IPS DF 6.9 (cell line): ENCODE measurements around the gene CD14.
"Not testable (repeated sequence)": the region's sequence is repeated elsewhere in the genome, so short reads cannot be mapped to it uniquely, and the experiment has no call there.

Experiments
- DNase-seq: peaks from one replicate; pipeline ENCODE4 v3.0.0-alpha.2; 2013; ENCODE audit warnings: low read depth, low spot score
- H3K27ac ChIP-seq: one replicate; pipeline ENCODE4 v1.5.1; 2013; ENCODE audit warnings: low read length, control low read depth
- H3K27me3 ChIP-seq: 2 replicates; pipeline ENCODE4 v1.6.1; 2013; ENCODE audit warnings: mild to moderate bottlenecking, low read length; ENCODE audit not compliant: control insufficient read depth, insufficient read depth
- H3K36me3 ChIP-seq: 2 replicates; pipeline ENCODE4 v1.6.1; 2013; ENCODE audit warnings: low read length; ENCODE audit not compliant: control insufficient read depth, insufficient read depth
- H3K4me1 ChIP-seq: 2 replicates; pipeline ENCODE4 v1.6.1; 2013; ENCODE audit warnings: low read length; ENCODE audit not compliant: control insufficient read depth, insufficient read depth
- H3K4me3 ChIP-seq: 2 replicates; pipeline ENCODE4 v1.5.1; 2013; ENCODE audit warnings: mild to moderate bottlenecking, low read length
- H3K9me3 ChIP-seq: 2 replicates; pipeline ENCODE4 v1.6.1; 2013; ENCODE audit warnings: low read length, inconsistent platforms; ENCODE audit not compliant: control insufficient read depth, insufficient read depth
- WGBS: extraction: QIAGEN DNeasy Blood & Tissue Kit; methylation state at CpG from one replicate; pipeline ENCODE4 v1.1.7; 2013; ENCODE audit warnings: mixed read lengths, missing lambda C conversion rate; ENCODE audit not compliant: insufficient read length, insufficient coverage; 5-methylcytosine and 5-hydroxymethylcytosine counted together

Gene CD14

GRCh38 chr5:140633021-140633471, at the start of gene CD14:
Gene CD14, minus strand, starts transcription at chr5:140633175. Its CDS starts 104 bp downstream, at chr5:140633071.
- WGBS = no CpG with 5 or more reads among the region's 16 CpGs

GRCh38 chr5:140678993-140679392, 46.0 kb upstream of the CD14 start:
- peaks cover 25% of the 10 kb centered on the region for H3K36me3 ChIP-seq
- no CpG with 5 or more reads among the region's 7 CpGs for WGBS
- DNase-seq = no peak

More at GRCh38 chr5:140633021-140633471, at the start of gene CD14:
- Histone ChIP-seq H3K27me3 (peaks cover 29% of the 10 kb centered on the region), H3K4me3 (peak within 1 kb of the TSS; percentile 29; the same call in 1 of the 2 replicates), H3K4me1 (no peaks in the 10 kb centered on the region), H3K27ac (no peak within 1 kb of the TSS), H3K9me3 (no peaks in the 10 kb centered on the region), H3K36me3 (no peaks in the 10 kb centered on the region)
- no peak for DNase-seq

GRCh38 chr5:140677947-140678346, 45.0 kb upstream of the CD14 start:
- H3K27ac ChIP-seq = no peak overlapping the region
- H3K4me3 ChIP-seq = no peak overlapping the region
- H3K4me1 ChIP-seq = no peaks in the 10 kb centered on the region
- no peaks in the 10 kb centered on the region for H3K27me3 ChIP-seq
- peaks cover 27% of the 10 kb centered on the region for H3K36me3 ChIP-seq
- H3K9me3 ChIP-seq = no peaks in the 10 kb centered on the region
- no peak for DNase-seq
- WGBS = no CpG with 5 or more reads among the region's 3 CpGs

More at GRCh38 chr5:140678993-140679392, 46.0 kb upstream of the CD14 start:
- H3K4me1 ChIP-seq = no peaks in the 10 kb centered on the region
- H3K9me3 ChIP-seq = no peaks in the 10 kb centered on the region
- no peak overlapping the region for H3K27ac ChIP-seq
- H3K4me3 ChIP-seq = no peak overlapping the region
- H3K27me3 ChIP-seq = no peaks in the 10 kb centered on the region

- no peaks in the 10 kb centered on the region for H3K27me3 ChIP-seq
- H3K36me3 ChIP-seq = peaks cover 23% of the 10 kb centered on the region
- H3K27ac ChIP-seq = no peak overlapping the region
- no peaks in the 10 kb centered on the region for H3K4me1 ChIP-seq
- WGBS = no CpG with 5 or more reads among the region's 4 CpGs
- no peaks in the 10 kb centered on the region for H3K9me3 ChIP-seq
- no peak overlapping the region for H3K4me3 ChIP-seq
- no peak for DNase-seq
Observed at GRCh38 chr5:140674629-140675028, 41.7 kb upstream of the CD14 start.

GRCh38 chr5:140674211-140674610, 41.2 kb upstream of the CD14 start:
- H3K36me3 ChIP-seq = peaks cover 27% of the 10 kb centered on the region
- no peak overlapping the region for H3K27ac ChIP-seq
- WGBS = no CpG with 5 or more reads among the region's 2 CpGs
- no peak overlapping the region for H3K4me3 ChIP-seq
- no peak for DNase-seq
- H3K4me1 ChIP-seq = no peaks in the 10 kb centered on the region
- H3K27me3 ChIP-seq = no peaks in the 10 kb centered on the region
- no peaks in the 10 kb centered on the region for H3K9me3 ChIP-seq

- Histone ChIP-seq H3K4me1 (no peaks in the 10 kb centered on the region), H3K36me3 (peaks cover 35% of the 10 kb centered on the region)
- WGBS = no CpG with 5 or more reads among the region's 45 CpGs
Observed at GRCh38 chr5:140673187-140673976, 40.4 kb upstream of the CD14 start, which contains the start of gene DND1. Gene DND1, minus strand, starts transcription at chr5:140673576. Its CDS starts 34 bp downstream, at chr5:140673542.

GRCh38 chr5:140672455-140673186, 39.6 kb upstream of the CD14 start:
- peaks cover 36% of the 10 kb centered on the region for H3K36me3 ChIP-seq
- H3K9me3 ChIP-seq = no peaks in the 10 kb centered on the region
- DNase-seq = no peak
- WGBS = no CpG with 5 or more reads among the region's 70 CpGs
- no peaks in the 10 kb centered on the region for H3K27me3 ChIP-seq
- no peak overlapping the region for H3K27ac ChIP-seq
- no peaks in the 10 kb centered on the region for H3K4me1 ChIP-seq
- no peak overlapping the region for H3K4me3 ChIP-seq

More at GRCh38 chr5:140673187-140673976, 40.4 kb upstream of the CD14 start, which contains the start of gene DND1:
- no peak within 1 kb of the TSS for H3K4me3 ChIP-seq
- no peaks in the 10 kb centered on the region for H3K9me3 ChIP-seq
- no peaks in the 10 kb centered on the region for H3K27me3 ChIP-seq
- no peak within 1 kb of the TSS for H3K27ac ChIP-seq
- DNase-seq = no peak

- H3K27ac ChIP-seq = no peak overlapping the region
- H3K27me3 ChIP-seq = no peaks in the 10 kb centered on the region
- H3K9me3 ChIP-seq = no peaks in the 10 kb centered on the region
- no peaks in the 10 kb centered on the region for H3K4me1 ChIP-seq
- H3K36me3 ChIP-seq = peaks cover 28% of the 10 kb centered on the region
- no CpG with 5 or more reads among the region's 7 CpGs for WGBS
- no peak overlapping the region for H3K4me3 ChIP-seq
- no peak for DNase-seq
Observed at GRCh38 chr5:140671472-140672125, 38.6 kb upstream of the CD14 start.

GRCh38 chr5:140671035-140671434, 38.1 kb upstream of the CD14 start:
- H3K9me3 ChIP-seq, H3K27ac ChIP-seq, H3K4me1 ChIP-seq, H3K4me3 ChIP-seq, H3K27me3 ChIP-seq, DNase-seq: not testable (repeated sequence)
- WGBS = no CpG with 5 or more reads among the region's 4 CpGs
- H3K36me3 ChIP-seq = peaks cover 26% of the 10 kb centered on the region
